ENCODE data around the gene VSTM1.

DNA sequence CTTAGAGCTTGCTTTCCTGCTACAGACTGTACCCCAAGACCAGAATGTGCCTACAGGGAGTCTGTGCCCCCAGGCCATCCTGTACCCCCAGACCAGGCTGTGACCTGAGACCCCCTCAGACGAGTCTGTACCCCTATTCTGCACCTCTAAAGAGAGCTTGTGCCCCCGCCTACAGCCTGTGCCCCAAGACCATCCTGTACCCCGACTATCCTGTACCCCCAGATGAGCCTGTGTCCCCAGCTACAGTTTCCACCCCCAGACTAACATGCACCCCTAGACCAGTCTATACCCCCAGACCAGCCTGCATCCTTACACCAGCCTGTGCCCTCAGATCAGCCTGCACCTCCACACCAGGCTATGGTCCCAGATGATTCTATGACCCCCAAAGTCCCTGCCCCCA, 70.2 kb downstream of the VSTM1 start:
- TF ChIP-seq, protein P1, sequence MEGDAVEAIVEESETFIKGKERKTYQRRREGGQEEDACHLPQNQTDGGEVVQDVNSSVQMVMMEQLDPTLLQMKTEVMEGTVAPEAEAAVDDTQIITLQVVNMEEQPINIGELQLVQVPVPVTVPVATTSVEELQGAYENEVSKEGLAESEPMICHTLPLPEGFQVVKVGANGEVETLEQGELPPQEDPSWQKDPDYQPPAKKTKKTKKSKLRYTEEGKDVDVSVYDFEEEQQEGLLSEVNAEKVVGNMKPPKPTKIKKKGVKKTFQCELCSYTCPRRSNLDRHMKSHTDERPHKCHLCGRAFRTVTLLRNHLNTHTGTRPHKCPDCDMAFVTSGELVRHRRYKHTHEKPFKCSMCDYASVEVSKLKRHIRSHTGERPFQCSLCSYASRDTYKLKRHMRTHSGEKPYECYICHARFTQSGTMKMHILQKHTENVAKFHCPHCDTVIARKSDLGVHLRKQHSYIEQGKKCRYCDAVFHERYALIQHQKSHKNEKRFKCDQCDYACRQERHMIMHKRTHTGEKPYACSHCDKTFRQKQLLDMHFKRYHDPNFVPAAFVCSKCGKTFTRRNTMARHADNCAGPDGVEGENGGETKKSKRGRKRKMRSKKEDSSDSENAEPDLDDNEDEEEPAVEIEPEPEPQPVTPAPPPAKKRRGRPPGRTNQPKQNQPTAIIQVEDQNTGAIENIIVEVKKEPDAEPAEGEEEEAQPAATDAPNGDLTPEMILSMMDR (IDR thresholded peaks at IDR 0.05), result no peak
- TF ChIP-seq POLR2A (IDR thresholded peaks at IDR 0.05), result no peak
